Ishikawa (cell line): ENCODE data around the gene MALT1.

Experiments used
- CEBPB ChIP-seq: IDR thresholded peaks from 2 replicates; pipeline ENCODE4 v1.6.1; 2012
- EGR1 ChIP-seq: IDR thresholded peaks from 2 replicates; pipeline ENCODE4 v1.6.1; 2012
- EP300 ChIP-seq: IDR thresholded peaks from 2 replicates; pipeline ENCODE4 v1.6.1; 2012; ENCODE audit warnings: borderline replicate concordance
- FOXM1 ChIP-seq: IDR thresholded peaks from 2 replicates; pipeline ENCODE4 v1.6.1; 2012; ENCODE audit warnings: low read depth, borderline replicate concordance
- TAF1 ChIP-seq: IDR thresholded peaks from 2 replicates; pipeline ENCODE4 v1.6.1; 2012; ENCODE audit warnings: low read depth, mild to moderate bottlenecking
- TCF12 ChIP-seq: IDR thresholded peaks from 2 replicates; pipeline ENCODE4 v1.6.1; 2012; ENCODE audit warnings: low read depth
- TEAD4 ChIP-seq: IDR thresholded peaks from 2 replicates; pipeline ENCODE4 v1.6.1; 2012
- YY1 ChIP-seq: IDR thresholded peaks from 2 replicates; pipeline ENCODE4 v1.6.1; 2012; ENCODE audit warnings: low read depth
- ZBTB7A ChIP-seq: IDR thresholded peaks from 2 replicates; pipeline ENCODE4 v1.6.1; 2012; ENCODE audit warnings: low read depth
- TF ChIP-seq, protein P1 (sequence below): IDR thresholded peaks from 2 replicates; pipeline ENCODE4 v1.6.1; 2012; ENCODE audit warnings: low read depth, mild to moderate bottlenecking
- TF ChIP-seq, protein P2 (sequence below): IDR thresholded peaks from 2 replicates; pipeline ENCODE4 v1.6.1; 2012

DNA sequence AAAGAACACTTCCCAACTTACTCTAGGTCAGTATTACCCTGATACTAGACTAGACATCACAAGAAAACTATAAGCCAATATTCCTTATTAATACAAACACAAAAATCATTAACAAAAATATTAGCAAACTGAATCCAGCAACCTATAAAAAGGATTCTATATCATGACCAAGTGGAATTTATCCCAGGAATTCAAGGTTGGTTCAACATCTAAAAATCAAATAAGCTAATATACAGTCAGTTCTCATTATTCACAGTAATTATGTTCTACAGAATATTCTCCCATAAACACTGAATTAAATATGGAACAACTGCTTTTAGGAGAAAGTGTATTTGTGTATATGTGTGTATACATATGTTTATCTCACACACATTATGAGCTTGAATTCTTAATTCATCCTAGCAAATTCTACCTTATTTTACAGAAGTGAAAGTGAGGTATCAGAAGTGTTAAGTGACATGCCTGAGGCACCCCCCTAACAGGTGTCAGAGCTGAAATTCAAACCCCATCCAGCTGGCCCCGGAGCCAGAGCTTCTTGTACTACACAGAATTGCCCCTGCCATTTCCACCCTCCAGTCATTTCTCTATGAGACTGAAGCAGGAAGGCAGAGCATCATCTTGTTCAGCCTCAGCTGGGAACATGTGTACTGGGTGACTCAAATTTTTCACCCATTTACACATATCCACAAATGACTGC is 77.8 kb downstream of the MALT1 start:
- TF ChIP-seq TEAD4 (no peak), ZBTB7A (no peak), EP300 (no peak), YY1 (no peak), EGR1 (no peak), CEBPB (no peak), FOXM1 (no peak), TAF1 (no peak), TCF12 (no peak)
- TF ChIP-seq, protein P1, sequence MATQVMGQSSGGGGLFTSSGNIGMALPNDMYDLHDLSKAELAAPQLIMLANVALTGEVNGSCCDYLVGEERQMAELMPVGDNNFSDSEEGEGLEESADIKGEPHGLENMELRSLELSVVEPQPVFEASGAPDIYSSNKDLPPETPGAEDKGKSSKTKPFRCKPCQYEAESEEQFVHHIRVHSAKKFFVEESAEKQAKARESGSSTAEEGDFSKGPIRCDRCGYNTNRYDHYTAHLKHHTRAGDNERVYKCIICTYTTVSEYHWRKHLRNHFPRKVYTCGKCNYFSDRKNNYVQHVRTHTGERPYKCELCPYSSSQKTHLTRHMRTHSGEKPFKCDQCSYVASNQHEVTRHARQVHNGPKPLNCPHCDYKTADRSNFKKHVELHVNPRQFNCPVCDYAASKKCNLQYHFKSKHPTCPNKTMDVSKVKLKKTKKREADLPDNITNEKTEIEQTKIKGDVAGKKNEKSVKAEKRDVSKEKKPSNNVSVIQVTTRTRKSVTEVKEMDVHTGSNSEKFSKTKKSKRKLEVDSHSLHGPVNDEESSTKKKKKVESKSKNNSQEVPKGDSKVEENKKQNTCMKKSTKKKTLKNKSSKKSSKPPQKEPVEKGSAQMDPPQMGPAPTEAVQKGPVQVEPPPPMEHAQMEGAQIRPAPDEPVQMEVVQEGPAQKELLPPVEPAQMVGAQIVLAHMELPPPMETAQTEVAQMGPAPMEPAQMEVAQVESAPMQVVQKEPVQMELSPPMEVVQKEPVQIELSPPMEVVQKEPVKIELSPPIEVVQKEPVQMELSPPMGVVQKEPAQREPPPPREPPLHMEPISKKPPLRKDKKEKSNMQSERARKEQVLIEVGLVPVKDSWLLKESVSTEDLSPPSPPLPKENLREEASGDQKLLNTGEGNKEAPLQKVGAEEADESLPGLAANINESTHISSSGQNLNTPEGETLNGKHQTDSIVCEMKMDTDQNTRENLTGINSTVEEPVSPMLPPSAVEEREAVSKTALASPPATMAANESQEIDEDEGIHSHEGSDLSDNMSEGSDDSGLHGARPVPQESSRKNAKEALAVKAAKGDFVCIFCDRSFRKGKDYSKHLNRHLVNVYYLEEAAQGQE: no peak
- TF ChIP-seq, protein P2, sequence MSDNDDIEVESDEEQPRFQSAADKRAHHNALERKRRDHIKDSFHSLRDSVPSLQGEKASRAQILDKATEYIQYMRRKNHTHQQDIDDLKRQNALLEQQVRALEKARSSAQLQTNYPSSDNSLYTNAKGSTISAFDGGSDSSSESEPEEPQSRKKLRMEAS: no peak
